ENCODE data around the gene IFNE. TPM values are rescaled to one million over a fixed set of nuclear protein-coding genes. Genes with fewer than 3 reads are reported as not detected.

IFNE gene
- total RNA-seq, 2 experiments from 2014 or later = not detected

- no TSS peak for BruUV-seq (replicated peaks)
- CTCF ChIA-PET (ENCODE audit: unreplicated experiment) = no interaction called here
Observed at GRCh38 chr9:21504894-21505293, 22.8 kb upstream of the IFNE start.

GRCh38 chr9:21504113-21504512, 22.0 kb upstream of the IFNE start:
- no peak for DNase-seq (ENCODE audit: low spot score)
- intact Hi-C loops (cut with micrococcal nuclease; ENCODE audit: unreplicated experiment) = no loop called here
- no peak overlapping the region for H3K4me2 ChIP-seq (ENCODE audit: low read length)
- CTCF ChIA-PET (ENCODE audit: unreplicated experiment) = no interaction called here
- no peaks in the 10 kb centered on the region for H3K79me2 ChIP-seq (ENCODE audit: insufficient read depth, low read depth, low read length)
- no peak overlapping the region for H3K4me3 ChIP-seq (ENCODE audit: low read depth, low read length, poor library complexity, severe bottlenecking)
- no TSS peak for BruUV-seq (replicated peaks)
- POLR2A ChIA-PET = interaction anchor here (0.6 kb wide), 1 partner anchor 1814 kb away, joined by 6 read pairs; no protein-coding TSS in a partner anchor
- no peak overlapping the region for H3K27ac ChIP-seq (ENCODE audit: low read depth, low read length, poor library complexity, severe bottlenecking)
- no peak overlapping the region for H2AFZ ChIP-seq (ENCODE audit: low read length)
- no peaks in the 10 kb centered on the region for H3K9me2 ChIP-seq (ENCODE audit: insufficient read depth, low read length)
- H3K9me3 ChIP-seq (ENCODE audit: low read length) = no peaks in the 10 kb centered on the region
- H3K36me3 ChIP-seq (ENCODE audit: insufficient read depth, low read length) = no peaks in the 10 kb centered on the region
- no peaks in the 10 kb centered on the region for H3K4me1 ChIP-seq (ENCODE audit: insufficient read depth, low read length, poor library complexity, severe bottlenecking)
- TF ChIP-seq, protein P1, sequence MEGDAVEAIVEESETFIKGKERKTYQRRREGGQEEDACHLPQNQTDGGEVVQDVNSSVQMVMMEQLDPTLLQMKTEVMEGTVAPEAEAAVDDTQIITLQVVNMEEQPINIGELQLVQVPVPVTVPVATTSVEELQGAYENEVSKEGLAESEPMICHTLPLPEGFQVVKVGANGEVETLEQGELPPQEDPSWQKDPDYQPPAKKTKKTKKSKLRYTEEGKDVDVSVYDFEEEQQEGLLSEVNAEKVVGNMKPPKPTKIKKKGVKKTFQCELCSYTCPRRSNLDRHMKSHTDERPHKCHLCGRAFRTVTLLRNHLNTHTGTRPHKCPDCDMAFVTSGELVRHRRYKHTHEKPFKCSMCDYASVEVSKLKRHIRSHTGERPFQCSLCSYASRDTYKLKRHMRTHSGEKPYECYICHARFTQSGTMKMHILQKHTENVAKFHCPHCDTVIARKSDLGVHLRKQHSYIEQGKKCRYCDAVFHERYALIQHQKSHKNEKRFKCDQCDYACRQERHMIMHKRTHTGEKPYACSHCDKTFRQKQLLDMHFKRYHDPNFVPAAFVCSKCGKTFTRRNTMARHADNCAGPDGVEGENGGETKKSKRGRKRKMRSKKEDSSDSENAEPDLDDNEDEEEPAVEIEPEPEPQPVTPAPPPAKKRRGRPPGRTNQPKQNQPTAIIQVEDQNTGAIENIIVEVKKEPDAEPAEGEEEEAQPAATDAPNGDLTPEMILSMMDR (conservative IDR thresholded peaks at IDR 0.05; ENCODE audit: low read length) = no peak
- no peak for TF ChIP-seq EZH2phosphoT487 (IDR thresholded peaks at IDR 0.05; ENCODE audit: borderline replicate concordance, low read depth, low read length)
- no peaks in the 10 kb centered on the region for H4K20me1 ChIP-seq (ENCODE audit: insufficient read depth, low read length)

More at GRCh38 chr9:21504894-21505293, 22.8 kb upstream of the IFNE start:
- no peaks in the 10 kb centered on the region for H3K36me3 ChIP-seq (ENCODE audit: insufficient read depth, low read length)
- no peak for TF ChIP-seq EZH2phosphoT487 (IDR thresholded peaks at IDR 0.05; ENCODE audit: borderline replicate concordance, low read depth, low read length)
- TF ChIP-seq, protein P1 (conservative IDR thresholded peaks at IDR 0.05; ENCODE audit: low read length) = no peak
- H3K4me2 ChIP-seq (ENCODE audit: low read length) = no peak overlapping the region
- no peaks in the 10 kb centered on the region for H4K20me1 ChIP-seq (ENCODE audit: insufficient read depth, low read length)
- no peaks in the 10 kb centered on the region for H3K9me3 ChIP-seq (ENCODE audit: low read length)
- no peak for DNase-seq (ENCODE audit: low spot score)
- H3K4me1 ChIP-seq (ENCODE audit: insufficient read depth, low read length, poor library complexity, severe bottlenecking) = no peaks in the 10 kb centered on the region
- no peaks in the 10 kb centered on the region for H3K79me2 ChIP-seq (ENCODE audit: insufficient read depth, low read depth, low read length)
- H2AFZ ChIP-seq (ENCODE audit: low read length) = no peak overlapping the region
- H3K4me3 ChIP-seq (ENCODE audit: low read depth, low read length, poor library complexity, severe bottlenecking) = no peak overlapping the region
- POLR2A ChIA-PET = interaction anchor here (0.8 kb wide), 1 partner anchor 265 kb away, joined by 7 read pairs; the partner anchor contains the start of gene IFNA14
- no peak overlapping the region for H3K27ac ChIP-seq (ENCODE audit: low read depth, low read length, poor library complexity, severe bottlenecking)
- H3K9me2 ChIP-seq (ENCODE audit: insufficient read depth, low read length) = no peaks in the 10 kb centered on the region
- intact Hi-C loops (cut with micrococcal nuclease; ENCODE audit: unreplicated experiment) = no loop called here

DNA sequence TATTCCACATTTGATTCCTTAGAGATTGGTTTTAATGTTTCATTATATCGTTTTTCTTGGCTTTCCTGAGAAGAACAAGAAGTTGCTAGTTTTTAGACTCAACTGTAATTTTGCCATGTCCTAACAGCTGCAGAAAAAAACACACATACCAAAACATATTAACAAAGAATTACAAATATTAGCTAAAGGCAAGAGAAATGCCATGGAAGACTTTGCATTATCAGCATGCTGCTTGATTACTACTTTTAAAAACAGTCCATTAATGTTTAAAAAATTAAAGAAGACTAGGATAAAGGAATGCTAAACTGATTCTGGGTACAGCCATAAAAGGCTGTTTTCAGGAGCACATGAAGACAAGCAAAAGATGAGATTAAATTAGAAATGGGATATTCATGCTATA, 20.5 kb upstream of the IFNE start:
- Histone ChIP-seq H3K79me2 (ENCODE audit: insufficient read depth, low read depth, low read length) (no peaks in the 10 kb centered on the region), H3K36me3 (ENCODE audit: insufficient read depth, low read length) (no peaks in the 10 kb centered on the region), H3K4me1 (ENCODE audit: insufficient read depth, low read length, poor library complexity, severe bottlenecking) (no peaks in the 10 kb centered on the region), H3K4me3 (ENCODE audit: low read depth, low read length, poor library complexity, severe bottlenecking) (no peak overlapping the region), H3K27ac (ENCODE audit: low read depth, low read length, poor library complexity, severe bottlenecking) (no peak overlapping the region), H3K9me3 (ENCODE audit: low read length) (no peaks in the 10 kb centered on the region), H3K9me2 (ENCODE audit: insufficient read depth, low read length) (no peaks in the 10 kb centered on the region), H4K20me1 (ENCODE audit: insufficient read depth, low read length) (no peaks in the 10 kb centered on the region), H2AFZ (ENCODE audit: low read length) (no peak overlapping the region), H3K4me2 (ENCODE audit: low read length) (no peak overlapping the region)
- TF ChIP-seq, protein P1 (conservative IDR thresholded peaks at IDR 0.05; ENCODE audit: low read length) = no peak
- no peak for TF ChIP-seq EZH2phosphoT487 (IDR thresholded peaks at IDR 0.05; ENCODE audit: borderline replicate concordance, low read depth, low read length)
- no peak for DNase-seq (ENCODE audit: low spot score)
- ChIA-PET CTCF (ENCODE audit: unreplicated experiment) (no interaction called here), POLR2A (no interaction called here)
- no TSS peak for BruUV-seq (replicated peaks)
- intact Hi-C loops (cut with micrococcal nuclease; ENCODE audit: unreplicated experiment) = no loop called here
